ENCODE results near the gene SPRTN. TPM values are rescaled to one million over a fixed set of nuclear protein-coding genes. Genes with fewer than 3 reads are reported as not detected.

SPRTN gene
- total RNA-seq, 1 donor from 2014 or later = 9.6 TPM

- H3K9me3 ChIP-seq = no peaks in the 10 kb centered on the region
- no peak for TF ChIP-seq CTCF (IDR thresholded peaks at IDR 0.05)
- no peak overlapping the region for H3K27ac ChIP-seq
- no peak overlapping the region for H3K4me3 ChIP-seq
- intact Hi-C loops (cut with DNase I) = no loop called here
- DNase-seq = no peak
- H3K4me1 ChIP-seq = no peaks in the 10 kb centered on the region
- no peak for ATAC-seq
- H3K27me3 ChIP-seq = no peaks in the 10 kb centered on the region
- no peaks in the 10 kb centered on the region for H3K36me3 ChIP-seq
These were observed 25.7 kb upstream of the SPRTN start for GRCh38 chr1:231312432-231312788.

GRCh38 chr1:231313661-231314060, 24.4 kb upstream of the SPRTN start:
- no peak for DNase-seq
- Histone ChIP-seq H3K36me3 (no peaks in the 10 kb centered on the region), H3K27ac (no peak overlapping the region), H3K4me3 (no peak overlapping the region), H3K4me1 (no peaks in the 10 kb centered on the region), H3K9me3 (no peaks in the 10 kb centered on the region), H3K27me3 (no peaks in the 10 kb centered on the region)
- ATAC-seq = no peak
- intact Hi-C loops (cut with DNase I) = no loop called here
- TF ChIP-seq CTCF (IDR thresholded peaks at IDR 0.05) = no peak

- DNase-seq = peak; percentile 66
- peak; percentile 55 for TF ChIP-seq CTCF (IDR thresholded peaks at IDR 0.05)
These were observed 22.2 kb upstream of the SPRTN start for GRCh38 chr1:231315887-231316286.

GRCh38 chr1:231317306-231318014, 20.6 kb upstream of the SPRTN start:
- Histone ChIP-seq H3K36me3 (no peaks in the 10 kb centered on the region), H3K27me3 (no peaks in the 10 kb centered on the region), H3K9me3 (no peaks in the 10 kb centered on the region), H3K4me1 (no peaks in the 10 kb centered on the region), H3K27ac (no peak overlapping the region), H3K4me3 (no peak overlapping the region)
- ATAC-seq = no peak
- no peak for DNase-seq
- TF ChIP-seq CTCF (IDR thresholded peaks at IDR 0.05) = no peak
- intact Hi-C loops (cut with DNase I) = no loop called here

More at GRCh38 chr1:231315887-231316286, 22.2 kb upstream of the SPRTN start:
- no peaks in the 10 kb centered on the region for H3K27me3 ChIP-seq
- ATAC-seq = peak; percentile 86
- H3K36me3 ChIP-seq = no peaks in the 10 kb centered on the region
- no peaks in the 10 kb centered on the region for H3K9me3 ChIP-seq
- intact Hi-C loops (cut with DNase I) = no loop called here
- H3K4me3 ChIP-seq = no peak overlapping the region
- H3K27ac ChIP-seq = no peak overlapping the region
- no peaks in the 10 kb centered on the region for H3K4me1 ChIP-seq

GRCh38 chr1:231318015-231318355, 20.1 kb upstream of the SPRTN start:
- Histone ChIP-seq H3K36me3 (no peaks in the 10 kb centered on the region), H3K9me3 (no peaks in the 10 kb centered on the region), H3K4me1 (no peaks in the 10 kb centered on the region), H3K27me3 (no peaks in the 10 kb centered on the region), H3K27ac (no peak overlapping the region), H3K4me3 (no peak overlapping the region)
- intact Hi-C loops (cut with DNase I) = no loop called here
- no peak for TF ChIP-seq CTCF (IDR thresholded peaks at IDR 0.05)
- DNase-seq = no peak
- no peak for ATAC-seq

- intact Hi-C loops (cut with DNase I) = no loop called here
- H3K4me3 ChIP-seq = no peak overlapping the region
- no peaks in the 10 kb centered on the region for H3K4me1 ChIP-seq
- no peak for TF ChIP-seq CTCF (IDR thresholded peaks at IDR 0.05)
- DNase-seq (no peak), ATAC-seq (no peak)
- no peaks in the 10 kb centered on the region for H3K36me3 ChIP-seq
- no peaks in the 10 kb centered on the region for H3K27me3 ChIP-seq
- no peak overlapping the region for H3K27ac ChIP-seq
- H3K9me3 ChIP-seq = no peaks in the 10 kb centered on the region
These were observed 19.5 kb upstream of the SPRTN start for GRCh38 chr1:231318568-231318967.
